ENCODE results near the gene PRSS1.
A peak's percentile ranks its signal among the peaks of the same experiment; 100 is the strongest.
"Not testable (repeated sequence)": the region's sequence is repeated elsewhere in the genome, so short reads cannot be mapped to it uniquely, and the experiment has no call there.

Gene PRSS1

DNA sequence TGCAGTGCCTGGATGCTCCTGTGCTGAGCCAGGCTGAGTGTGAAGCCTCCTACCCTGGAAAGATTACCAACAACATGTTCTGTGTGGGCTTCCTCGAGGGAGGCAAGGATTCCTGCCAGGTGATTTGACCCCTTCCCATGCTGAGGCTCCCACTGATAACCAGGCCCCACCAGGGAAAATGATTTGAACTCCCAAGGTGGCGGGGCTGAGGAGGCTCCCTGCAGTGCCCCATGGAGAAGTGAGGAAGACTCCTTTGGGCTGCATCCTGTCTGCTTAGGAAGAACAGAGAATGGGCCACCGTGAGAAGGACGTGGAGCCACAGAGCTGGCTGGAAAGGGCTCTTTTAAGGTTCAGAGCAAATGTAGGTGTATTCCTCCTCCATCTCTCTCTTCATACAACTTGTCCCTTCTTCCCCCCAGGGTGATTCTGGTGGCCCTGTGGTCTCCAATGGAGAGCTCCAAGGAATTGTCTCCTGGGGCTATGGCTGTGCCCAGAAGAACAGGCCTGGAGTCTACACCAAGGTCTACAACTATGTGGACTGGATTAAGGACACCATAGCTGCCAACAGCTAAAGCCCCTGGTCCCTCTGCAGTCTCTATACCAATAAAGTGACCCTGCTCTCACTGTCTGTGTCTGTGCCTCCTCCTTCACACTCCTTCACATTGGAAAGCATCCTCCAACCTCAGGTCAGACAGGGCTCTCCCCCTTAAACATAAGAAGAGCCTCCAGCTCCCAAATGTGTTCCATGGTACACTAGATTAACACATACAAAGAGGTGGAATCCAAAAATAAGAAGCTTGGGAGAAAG lies 24.9 kb downstream of the PRSS1 start:
- DNase-seq = no peak

DNA sequence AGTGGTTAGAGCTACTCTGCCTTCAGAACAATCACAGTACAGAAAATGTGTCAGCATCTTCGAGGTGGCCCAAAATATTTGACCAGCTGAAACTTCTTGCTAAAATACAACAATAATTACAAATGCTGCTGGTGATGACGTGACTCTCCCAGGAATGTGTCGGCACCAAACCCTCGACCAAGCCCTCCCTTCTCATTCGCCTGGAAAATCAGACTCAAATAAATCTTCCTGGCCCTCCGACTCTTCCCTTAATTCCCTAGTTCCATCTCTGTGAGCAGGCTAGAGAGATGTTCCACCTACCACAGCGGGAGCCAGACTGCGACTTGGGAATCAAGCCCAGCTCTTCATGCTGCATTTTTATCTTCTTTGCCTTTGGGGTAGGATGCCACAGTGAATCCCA lies 25.6 kb downstream of the PRSS1 start:
- no peak for DNase-seq

DNA sequence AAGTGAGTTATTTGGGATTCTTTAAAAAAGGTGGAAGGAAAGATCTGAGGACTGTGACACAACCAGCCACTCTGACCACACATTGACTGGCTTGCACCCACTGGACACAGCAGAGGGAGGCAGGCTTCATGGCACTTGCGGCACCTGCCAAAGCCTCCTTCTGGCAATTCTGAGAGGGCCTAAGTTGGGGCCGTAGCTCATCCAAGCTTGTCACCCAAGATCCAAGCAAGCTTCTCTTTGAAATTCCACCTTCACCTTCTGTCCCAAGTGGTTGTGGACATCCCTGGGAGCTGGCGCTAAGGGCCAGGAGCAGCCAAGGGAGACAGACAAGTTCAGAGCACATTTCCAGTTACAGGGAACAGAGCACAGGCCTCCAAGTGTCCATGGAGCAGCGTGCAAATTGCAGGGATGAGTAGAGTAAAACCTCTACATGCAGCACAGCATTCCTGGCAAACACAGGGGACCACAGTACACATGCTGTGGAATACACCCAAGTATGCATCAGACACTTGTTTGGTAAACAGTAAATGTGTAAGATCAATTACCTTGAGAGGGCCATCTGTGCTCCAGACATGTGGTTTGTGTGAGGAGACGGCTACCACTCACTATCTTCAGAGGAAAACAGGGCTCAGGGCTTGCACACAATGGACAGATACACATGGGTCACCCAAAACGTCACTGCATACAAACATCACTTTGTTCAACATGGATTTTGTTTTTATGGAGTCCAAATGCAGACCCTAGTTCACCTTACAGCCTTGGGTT lies 26.3 kb downstream of the PRSS1 start:
- DNase-seq = not testable (repeated sequence)

DNA sequence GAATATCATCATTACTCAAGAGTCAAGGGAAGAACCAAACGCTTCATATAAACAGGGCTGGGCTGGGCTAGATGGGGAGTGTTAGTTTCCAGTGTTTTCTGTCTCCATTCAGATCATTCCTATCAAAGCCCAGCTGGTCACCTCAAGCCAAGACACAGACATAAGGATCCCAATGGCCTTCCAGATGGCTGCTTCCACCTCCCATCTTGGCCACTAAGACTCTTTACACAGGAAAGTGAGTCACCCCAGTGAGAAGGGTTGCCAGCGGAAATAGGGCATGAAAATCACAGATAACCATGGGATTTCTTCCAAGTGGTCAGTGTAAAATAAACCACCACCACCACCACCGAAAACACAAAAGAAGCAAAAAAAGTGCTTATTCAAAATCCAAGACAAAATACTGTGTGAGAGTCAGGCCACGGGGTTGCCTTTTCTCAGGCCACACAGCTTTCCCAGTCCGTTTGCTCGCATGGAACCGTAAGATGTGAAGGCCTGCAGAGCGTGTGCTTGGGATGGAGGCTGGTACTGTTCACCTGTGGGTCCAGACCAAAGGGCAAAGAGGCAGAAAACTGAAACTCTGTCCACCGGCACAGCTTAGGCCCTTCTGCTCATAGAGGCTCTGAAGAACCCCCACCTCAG lies 27.1 kb downstream of the PRSS1 start:
- no peak for DNase-seq

DNA sequence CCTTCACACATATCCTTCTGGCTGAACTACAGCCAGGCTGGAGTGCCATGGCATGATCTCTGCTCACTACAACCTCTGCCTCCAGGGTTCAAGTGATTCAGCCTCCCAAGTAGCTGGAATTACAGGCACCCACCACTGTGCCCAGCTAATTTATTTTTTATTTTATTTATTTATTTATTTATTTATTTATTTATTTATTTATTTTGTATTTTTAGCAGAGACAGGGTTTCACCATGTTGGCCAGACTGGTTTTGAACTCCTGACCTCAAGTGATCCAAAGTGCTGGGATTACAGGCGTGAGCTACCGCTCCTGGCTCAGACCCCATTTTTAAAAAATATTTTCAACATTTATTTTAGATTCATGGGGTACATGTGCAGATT lies 27.6 kb downstream of the PRSS1 start:
- not testable (repeated sequence) for DNase-seq

DNA sequence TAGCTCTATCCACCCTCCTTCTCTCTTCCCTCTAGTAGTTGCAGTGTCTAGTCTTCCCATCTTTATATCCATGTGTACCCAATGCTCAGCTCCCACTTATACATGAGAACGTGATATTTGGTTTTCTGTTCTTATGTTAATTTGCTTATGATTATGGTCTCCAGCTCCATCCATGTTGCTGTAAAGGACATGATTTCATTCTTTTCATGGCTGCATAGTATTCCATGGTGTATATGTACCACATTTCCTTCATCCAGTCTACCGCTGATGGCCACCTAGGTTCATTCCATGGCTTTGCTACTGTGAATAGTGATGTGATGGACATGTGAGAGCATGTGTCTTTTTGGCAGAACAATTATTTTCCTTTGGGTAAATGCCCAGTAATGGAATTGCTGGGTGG lies 28.0 kb downstream of the PRSS1 start:
- no peak for DNase-seq

DNA sequence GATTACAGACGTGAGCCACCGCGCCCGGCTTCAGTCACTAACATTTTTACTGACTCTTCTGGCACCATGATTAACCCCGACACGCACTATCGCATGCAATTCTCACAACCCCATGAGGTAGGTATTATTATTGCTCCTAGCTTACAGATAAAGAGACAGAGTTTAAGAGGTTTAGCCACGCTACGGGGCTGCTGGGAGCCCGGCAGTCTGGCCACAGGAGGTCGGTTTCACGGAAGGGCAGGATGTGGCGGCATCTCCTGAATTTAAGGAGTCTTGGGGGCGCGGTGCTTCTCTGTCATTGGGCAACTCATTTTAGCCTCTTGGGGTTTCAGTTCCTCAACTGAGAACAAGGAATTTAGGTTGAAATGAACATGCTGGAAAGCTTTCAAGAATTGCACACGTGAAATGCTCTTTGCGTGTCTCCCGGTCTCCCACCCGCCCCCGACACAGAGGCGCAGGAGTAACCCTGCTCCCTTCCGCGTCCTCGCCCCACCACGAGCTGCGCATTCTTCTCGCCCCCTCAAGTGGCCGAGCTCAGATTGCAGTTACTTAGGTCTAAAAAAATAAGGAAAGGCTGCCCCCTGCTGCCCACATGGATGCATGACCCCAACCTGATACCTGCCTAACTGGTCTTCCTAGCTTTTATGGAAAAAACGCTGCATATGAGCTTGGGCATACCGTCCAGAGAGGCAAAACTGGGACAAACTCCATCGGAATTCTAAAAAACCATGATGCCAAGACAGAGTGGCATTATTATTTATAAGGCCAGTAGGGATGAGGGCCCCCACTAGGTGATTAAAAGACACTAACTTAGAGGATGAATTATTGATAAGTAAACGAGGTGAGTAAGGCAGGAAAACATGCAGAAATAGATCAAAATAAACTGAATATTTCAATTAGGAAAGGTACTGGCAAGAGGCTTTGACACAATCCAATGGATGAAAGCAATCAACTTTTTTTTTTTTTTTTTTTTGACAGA lies 33.9 kb downstream of the PRSS1 start:
- peak; percentile 82 for DNase-seq

DNA sequence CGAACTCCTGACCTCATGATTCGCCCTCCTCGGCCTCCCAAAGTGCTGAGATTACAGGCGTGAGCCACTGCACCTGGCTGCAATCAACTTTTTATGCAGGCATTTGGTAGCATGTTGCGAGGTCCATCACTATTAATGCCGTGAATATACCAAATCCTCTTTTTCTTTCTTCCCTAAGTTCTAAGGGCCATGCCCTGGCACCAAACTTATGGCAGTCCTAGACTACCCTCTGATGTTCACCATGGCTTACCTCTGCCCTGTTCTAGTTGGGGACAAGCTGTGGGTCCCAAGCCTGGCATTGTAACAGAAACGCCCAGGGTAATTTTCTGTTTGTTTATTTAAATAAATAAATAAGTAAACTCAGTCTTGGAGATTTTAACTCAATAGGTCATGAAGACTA lies 34.8 kb downstream of the PRSS1 start:
- DNase-seq = no peak

DNA sequence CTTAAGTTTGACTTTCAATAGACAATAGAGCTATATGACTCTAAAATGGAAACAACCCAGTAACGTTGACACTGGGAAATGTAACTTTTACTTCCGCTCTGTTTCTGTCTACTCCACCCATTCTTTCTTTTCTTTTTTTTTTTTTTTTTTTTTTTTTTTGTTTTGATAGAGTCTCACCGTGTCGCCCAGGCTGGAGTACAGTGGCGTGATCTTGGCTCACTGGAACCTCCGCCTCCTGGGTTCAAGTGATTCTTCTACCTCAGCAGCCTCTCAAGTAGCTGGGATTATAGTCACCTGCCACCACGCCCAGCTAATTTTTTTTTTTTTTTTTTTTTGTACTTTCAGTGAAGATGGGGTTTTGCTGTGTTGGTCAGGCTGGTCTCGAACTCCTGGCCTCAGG lies 35.4 kb downstream of the PRSS1 start:
- no peak for DNase-seq

DNA sequence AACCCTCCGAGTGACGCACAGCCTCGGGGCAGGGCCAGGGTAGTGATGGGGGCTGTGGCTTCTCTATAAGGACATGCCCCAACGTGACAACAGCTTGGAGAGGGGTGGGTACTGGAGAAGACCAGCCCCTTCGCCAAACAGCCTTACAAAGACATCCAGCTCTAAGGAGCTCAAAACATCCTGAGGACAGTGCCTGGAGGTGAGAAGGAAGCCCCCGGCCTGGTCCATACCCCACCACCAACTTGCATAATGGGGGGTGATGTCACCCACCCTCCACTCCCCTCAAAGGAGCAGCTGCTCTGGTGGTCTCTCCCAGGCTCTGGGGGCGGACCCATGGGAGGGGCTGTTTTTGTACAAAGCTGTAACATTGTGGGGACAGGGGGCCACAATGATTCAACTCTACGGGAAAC lies 36.6 kb downstream of the PRSS1 start:
- no peak for DNase-seq

DNA sequence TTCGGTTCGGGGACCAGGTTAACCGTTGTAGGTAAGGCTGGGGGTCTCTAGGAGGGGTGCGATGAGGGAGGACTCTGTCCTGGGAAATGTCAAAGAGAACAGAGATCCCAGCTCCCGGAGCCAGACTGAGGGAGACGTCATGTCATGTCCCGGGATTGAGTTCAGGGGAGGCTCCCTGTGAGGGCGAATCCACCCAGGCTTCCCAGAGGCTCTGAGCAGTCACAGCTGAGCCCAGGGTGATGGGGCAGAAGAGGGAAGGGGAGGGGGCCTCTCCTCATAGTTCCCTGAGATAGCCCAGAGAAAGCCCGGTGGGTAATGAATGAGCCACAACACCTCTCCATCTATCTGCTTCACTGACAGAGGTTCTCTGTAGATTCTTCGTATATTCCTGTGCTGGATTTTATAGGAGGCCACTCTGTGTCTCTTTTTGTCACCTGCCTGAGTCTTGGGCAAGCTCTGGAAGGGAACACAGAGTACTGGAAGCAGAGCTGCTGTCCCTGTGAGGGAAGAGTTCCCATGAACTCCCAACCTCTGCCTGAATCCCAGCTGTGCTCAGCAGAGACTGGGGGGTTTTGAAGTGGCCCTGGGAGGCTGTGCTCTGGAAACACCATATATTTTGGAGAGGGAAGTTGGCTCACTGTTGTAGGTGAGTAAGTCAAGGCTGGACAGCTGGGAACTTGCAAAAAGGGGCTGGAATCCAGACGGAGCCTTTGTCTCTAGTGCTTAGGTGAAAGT lies 37.9 kb downstream of the PRSS1 start:
- DNase-seq = no peak

DNA sequence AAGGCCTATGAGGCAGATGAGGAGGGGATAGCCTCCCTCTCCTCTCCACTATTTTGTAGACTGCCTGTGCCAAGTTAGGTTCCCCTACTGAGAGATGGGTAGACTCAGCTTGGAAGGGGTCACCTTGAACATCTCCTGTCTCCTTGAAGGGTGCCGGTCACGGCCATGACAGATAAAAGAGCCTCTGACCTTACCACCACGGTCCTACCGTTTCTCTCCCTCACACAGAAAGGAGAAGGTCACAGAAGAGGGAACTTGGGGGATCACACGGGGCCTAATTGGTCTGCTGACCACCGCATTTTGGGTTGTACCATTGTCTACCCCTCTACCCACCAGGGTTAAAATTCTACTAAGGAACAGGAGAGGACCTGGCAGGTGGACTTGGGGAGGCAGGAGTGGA lies 38.5 kb downstream of the PRSS1 start:
- no peak for DNase-seq

DNA sequence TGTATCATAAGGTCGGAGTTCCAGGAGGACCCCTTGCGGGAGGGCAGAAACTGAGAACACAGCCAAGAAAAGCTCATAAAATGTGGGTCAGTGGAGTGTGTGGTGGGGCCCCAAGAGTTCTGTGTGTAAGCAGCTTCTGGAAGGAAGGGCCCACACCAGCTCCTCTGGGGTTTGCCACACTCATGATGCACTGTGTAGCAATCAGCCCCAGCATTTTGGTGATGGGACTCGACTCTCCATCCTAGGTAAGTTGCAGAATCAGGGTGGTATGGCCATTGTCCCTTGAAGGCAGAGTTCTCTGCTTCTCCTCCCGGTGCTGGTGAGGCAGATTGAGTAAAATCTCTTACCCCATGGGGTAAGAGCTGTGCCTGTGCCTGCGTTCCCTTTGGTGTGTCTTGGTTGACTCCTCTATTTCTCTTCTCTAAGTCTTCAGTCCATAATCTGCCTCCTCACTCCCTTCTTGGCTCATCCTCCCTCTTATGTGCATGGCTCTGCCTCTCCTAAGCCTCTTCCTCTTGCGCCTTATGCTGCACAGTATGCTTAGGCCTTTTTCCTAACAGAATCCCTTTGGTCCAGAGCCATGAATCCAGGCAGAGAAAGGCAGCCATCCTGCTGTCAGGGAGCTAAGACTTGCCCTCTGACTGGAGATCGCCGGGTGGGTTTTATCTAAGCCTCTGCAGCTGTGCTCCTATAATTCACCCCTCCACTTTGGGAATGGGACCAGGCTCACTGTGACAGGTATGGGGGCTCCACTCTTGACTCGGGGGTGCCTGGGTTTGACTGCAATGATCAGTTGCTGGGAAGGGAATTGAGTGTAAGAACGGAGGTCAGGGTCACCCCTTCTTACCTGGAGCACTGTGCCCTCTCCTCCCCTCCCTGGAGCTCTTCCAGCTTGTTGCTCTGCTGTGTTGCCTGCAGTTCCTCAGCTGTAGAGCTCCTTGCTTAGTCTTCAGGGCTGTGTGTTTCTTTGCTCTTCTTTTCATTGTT lies 39.3 kb downstream of the PRSS1 start:
- no peak for DNase-seq

DNA sequence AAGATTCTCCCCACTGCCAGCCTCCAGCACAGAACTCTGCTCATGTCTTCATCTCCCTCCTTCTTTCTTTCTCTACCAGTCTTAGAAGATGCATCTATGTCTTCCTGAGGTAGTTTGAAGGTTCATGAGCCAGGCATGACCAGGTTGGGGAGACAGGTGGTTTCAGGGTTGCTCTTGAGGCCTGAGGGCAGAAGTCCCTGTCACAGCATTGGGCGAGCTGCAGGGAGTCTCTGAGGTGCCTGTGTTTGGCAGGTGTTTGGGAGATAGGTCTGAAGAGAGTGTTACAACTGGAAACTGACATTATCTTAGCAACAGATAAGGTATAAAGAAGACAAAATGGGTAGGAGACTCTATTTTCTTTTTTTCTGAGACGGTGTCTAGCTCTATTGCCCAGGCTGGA lies 40.2 kb downstream of the PRSS1 start:
- no peak for DNase-seq

DNA sequence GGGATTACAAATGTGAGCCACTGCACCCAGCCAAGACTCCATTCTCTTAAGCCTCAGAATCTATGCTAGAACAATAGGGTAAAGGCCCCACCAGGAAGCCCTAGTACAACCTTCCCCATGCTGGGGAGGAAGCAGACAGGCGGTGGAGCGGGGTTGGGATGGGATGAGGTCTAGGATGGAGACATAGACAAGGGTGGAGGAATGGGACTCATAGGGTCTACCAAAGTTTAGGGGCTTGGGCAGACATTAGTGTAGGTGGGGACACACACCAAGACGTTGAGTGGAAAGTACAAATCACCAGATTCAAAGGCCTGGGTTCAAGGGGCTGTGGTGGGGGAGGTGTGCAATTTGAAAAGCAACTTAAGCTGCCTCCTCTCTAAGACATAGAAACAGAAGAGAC lies 40.8 kb downstream of the PRSS1 start:
- DNase-seq = no peak

DNA sequence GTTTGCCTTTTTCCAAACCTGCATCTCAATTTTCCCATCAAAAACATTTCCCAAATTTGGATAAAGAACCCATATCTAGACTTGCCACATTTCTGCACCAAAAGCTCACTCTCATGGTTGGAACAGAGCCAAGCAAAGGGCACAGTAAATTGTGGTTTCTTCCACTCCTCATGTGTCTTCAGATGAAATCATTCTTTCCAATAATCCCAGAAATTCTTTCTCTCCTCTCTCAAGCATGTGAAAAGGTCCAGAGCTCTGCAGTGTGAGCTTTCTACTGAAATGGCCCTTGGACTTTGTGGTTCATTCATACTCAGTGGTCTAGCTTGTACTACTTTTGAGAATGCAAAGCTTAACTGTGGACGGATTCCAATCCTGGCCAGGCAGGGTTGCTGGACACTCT lies 41.3 kb downstream of the PRSS1 start:
- no peak for DNase-seq

DNA sequence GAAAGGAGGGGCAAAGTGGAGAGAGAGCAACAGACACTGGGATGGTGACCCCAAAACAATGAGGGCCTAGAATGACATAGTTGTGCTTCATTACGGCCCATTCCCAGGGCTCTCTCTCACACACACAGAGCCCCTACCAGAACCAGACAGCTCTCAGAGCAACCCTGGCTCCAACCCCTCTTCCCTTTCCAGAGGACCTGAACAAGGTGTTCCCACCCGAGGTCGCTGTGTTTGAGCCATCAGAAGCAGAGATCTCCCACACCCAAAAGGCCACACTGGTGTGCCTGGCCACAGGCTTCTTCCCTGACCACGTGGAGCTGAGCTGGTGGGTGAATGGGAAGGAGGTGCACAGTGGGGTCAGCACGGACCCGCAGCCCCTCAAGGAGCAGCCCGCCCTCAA lies 42.2 kb downstream of the PRSS1 start:
- no peak for DNase-seq

DNA sequence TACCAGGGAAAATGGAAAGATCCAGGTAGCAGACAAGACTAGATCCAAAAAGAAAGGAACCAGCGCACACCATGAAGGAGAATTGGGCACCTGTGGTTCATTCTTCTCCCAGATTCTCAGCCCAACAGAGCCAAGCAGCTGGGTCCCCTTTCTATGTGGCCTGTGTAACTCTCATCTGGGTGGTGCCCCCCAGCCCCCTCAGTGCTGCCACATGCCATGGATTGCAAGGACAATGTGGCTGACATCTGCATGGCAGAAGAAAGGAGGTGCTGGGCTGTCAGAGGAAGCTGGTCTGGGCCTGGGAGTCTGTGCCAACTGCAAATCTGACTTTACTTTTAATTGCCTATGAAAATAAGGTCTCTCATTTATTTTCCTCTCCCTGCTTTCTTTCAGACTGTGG lies 42.9 kb downstream of the PRSS1 start:
- no peak for DNase-seq

DNA sequence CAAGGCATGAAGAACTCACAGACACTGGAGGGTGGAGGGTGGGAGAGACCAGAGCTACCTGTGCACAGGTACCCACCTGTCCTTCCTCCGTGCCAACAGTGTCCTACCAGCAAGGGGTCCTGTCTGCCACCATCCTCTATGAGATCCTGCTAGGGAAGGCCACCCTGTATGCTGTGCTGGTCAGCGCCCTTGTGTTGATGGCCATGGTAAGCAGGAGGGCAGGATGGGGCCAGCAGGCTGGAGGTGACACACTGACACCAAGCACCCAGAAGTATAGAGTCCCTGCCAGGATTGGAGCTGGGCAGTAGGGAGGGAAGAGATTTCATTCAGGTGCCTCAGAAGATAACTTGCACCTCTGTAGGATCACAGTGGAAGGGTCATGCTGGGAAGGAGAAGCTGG lies 43.3 kb downstream of the PRSS1 start:
- no peak for DNase-seq

DNA sequence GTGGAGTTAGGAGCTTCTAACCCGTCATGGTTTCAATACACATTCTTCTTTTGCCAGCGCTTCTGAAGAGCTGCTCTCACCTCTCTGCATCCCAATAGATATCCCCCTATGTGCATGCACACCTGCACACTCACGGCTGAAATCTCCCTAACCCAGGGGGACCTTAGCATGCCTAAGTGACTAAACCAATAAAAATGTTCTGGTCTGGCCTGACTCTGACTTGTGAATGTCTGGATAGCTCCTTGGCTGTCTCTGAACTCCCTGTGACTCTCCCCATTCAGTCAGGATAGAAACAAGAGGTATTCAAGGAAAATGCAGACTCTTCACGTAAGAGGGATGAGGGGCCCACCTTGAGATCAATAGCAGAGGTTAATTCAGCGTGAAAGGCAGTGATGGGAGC lies 43.9 kb downstream of the PRSS1 start:
- no peak for DNase-seq

DNA sequence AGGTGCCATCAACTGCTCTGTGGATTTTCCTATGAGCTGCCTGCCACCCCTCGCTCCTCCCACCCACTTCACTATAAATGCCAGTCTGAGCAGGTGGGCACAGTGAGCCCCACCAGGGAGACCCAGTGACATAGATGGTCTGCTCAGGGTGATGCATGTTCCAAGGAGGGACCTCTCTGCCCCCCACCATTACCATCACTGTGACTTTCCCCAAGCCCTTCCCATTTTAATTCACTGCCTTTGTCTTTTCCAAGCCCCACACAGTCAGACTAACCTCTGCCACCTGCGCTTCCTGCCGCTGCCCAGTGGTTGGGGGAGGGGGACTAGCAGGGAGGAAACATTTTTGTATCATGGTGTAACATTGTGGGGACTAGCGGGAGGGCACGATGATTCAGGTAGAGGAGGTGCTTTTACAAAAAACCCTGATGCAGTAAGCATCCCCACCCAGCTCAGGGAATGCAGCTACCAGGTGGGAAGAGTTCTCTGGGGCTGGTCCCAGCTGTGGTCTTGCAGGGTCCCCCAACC lies 46.1 kb downstream of the PRSS1 start:
- DNase-seq = no peak

Measured in inflammatory macrophage treated with lipopolysaccharide for 4 hours (primary cell).